B cell (primary cell): ENCODE data around the gene KCTD7. TPM values are rescaled to one million over a fixed set of nuclear protein-coding genes. Genes with fewer than 3 reads are reported as not detected.

Experiments
- ATAC-seq: fragments of 200-7000 bp; cut with Tn5 transposase; one replicate; pipeline ENCODE4 v1.10.0; 2021; ENCODE audit warnings: low read depth, mild to moderate bottlenecking, moderate number of reproducible peaks, moderate library complexity
- CTCF ChIA-PET: fragments of 350-600 bp; sonication (Branson Sonifier 250); formaldehyde crosslinking; loops from one replicate; lab custom pipeline; 2021; ENCODE audit warnings: antibody characterized with exemption, inconsistent platforms; lab: Charles Lee
- POLR2A ChIA-PET: fragments of 350-600 bp; sonication (Branson Sonifier 250); formaldehyde crosslinking; loops from one replicate; lab custom pipeline; 2021; ENCODE audit warnings: antibody characterized with exemption; lab: Charles Lee
- DNase-seq: peaks from one replicate; pipeline ENCODE4 v3.0.0; 2013
- H2AFZ ChIP-seq: 2 replicates; pipeline ENCODE4 v1.6.1; 2012; ENCODE audit warnings: mild to moderate bottlenecking, low read depth, low read length; ENCODE audit not compliant: insufficient read depth, poor library complexity, severe bottlenecking
- H3K27ac ChIP-seq, 2 donors: 1 replicate in 1 of 2; 2 replicates in 1 of 2; pipeline ENCODE4 v1.5.1; 2012 to 2013; ENCODE audit warnings: low read length in 2 of 2, mild to moderate bottlenecking in 2 of 2, moderate library complexity in 1 of 2
- H3K27me3 ChIP-seq, 4 experiments: fragments of 200-600 bp in 1 of 4; sonication (generic) in 1 of 4; replicated peaks in 1 of 4; 1 replicate in 2 of 4; 2 replicates in 2 of 4; pipeline versions ENCODE4 v1.6.1 to v1.7.0; 2013 to 2016; ENCODE audit warnings: low read length in 3 of 4, mild to moderate bottlenecking in 2 of 4, mixed read lengths in 1 of 4, moderate library complexity in 1 of 4; ENCODE audit not compliant: insufficient read depth in 4 of 4, control insufficient read depth in 3 of 4; ENCODE audit errors: control extremely low read depth in 1 of 4
- H3K36me3 ChIP-seq, 2 experiments: replicated peaks in 1 of 2; 1 replicate in 1 of 2; 2 replicates in 1 of 2; pipeline versions ENCODE4 v1.6.1 to v1.7.1; 2013; ENCODE audit warnings: low read length in 1 of 2; ENCODE audit not compliant: insufficient read depth in 2 of 2, control insufficient read depth in 1 of 2; ENCODE audit errors: control extremely low read depth in 1 of 2, extremely low read depth in 1 of 2
- H3K4me1 ChIP-seq, 2 donors: fragments of 200-600 bp in 1 of 2; sonication (generic) in 1 of 2; 1 replicate in 1 of 2; 2 replicates in 1 of 2; pipeline versions ENCODE4 v1.5.1 to v1.6.1; 2013 to 2017; ENCODE audit warnings: low read length in 2 of 2; ENCODE audit not compliant: control insufficient read depth in 2 of 2, insufficient read depth in 2 of 2
- H3K4me2 ChIP-seq: replicated peaks from 2 replicates; pipeline ENCODE3; 2012; ENCODE audit warnings: mild to moderate bottlenecking, low read depth, low read length; ENCODE audit not compliant: poor library complexity, severe bottlenecking
- H3K4me3 ChIP-seq, 5 experiments: fragments of 200-600 bp in 1 of 5; sonication (generic) in 1 of 5; 1 replicate in 3 of 5; 2 replicates in 2 of 5; pipeline versions ENCODE4 v1.5.1 to v1.7.0; 2011 to 2016; ENCODE audit warnings: low read length in 4 of 5, mild to moderate bottlenecking in 4 of 5, low read depth in 2 of 5, control low read depth in 1 of 5, moderate library complexity in 1 of 5; ENCODE audit not compliant: insufficient read depth in 1 of 5; ENCODE audit errors: control extremely low read depth in 1 of 5, extremely low read depth in 1 of 5
- H3K79me2 ChIP-seq: fragments of 200-600 bp; sonication (generic); one replicate; pipeline ENCODE4 v1.6.0; 2016; ENCODE audit warnings: low read length; ENCODE audit not compliant: control insufficient read depth, insufficient read depth
- H3K9ac ChIP-seq: fragments of 200-600 bp; sonication (generic); 2 replicates; pipeline ENCODE4 v1.6.1; 2017; ENCODE audit warnings: mild to moderate bottlenecking, low read length, moderate library complexity
- H3K9me3 ChIP-seq, 3 donors: one replicate each; pipeline versions ENCODE4 v1.6.1 to v1.7.1; 2013; ENCODE audit warnings: low read length in 2 of 3; ENCODE audit not compliant: control insufficient read depth in 2 of 3, insufficient read depth in 1 of 3; ENCODE audit errors: control extremely low read depth in 1 of 3
- H4K20me1 ChIP-seq: 2 replicates; pipeline ENCODE4 v1.6.0; 2012; ENCODE audit warnings: mild to moderate bottlenecking, low read length; ENCODE audit not compliant: insufficient read depth, control insufficient read depth, poor library complexity, severe bottlenecking
- H3K27ac Mint-ChIP-seq: one replicate; pipeline ENCODE4 v1.8.0; 2021; ENCODE audit warnings: mixed read lengths
- H3K27me3 Mint-ChIP-seq: one replicate; pipeline ENCODE4 v1.8.0; 2021; ENCODE audit warnings: mixed read lengths
- H3K4me1 Mint-ChIP-seq: one replicate; pipeline ENCODE4 v1.8.0; 2021; ENCODE audit warnings: mixed read lengths
- H3K4me3 Mint-ChIP-seq: one replicate; pipeline ENCODE4 v1.8.0; 2021; ENCODE audit warnings: mixed read lengths
- H3K9me3 Mint-ChIP-seq: one replicate; pipeline ENCODE4 v1.8.0; 2022; ENCODE audit warnings: mixed read lengths; ENCODE audit not compliant: insufficient read depth
- CTCF ChIP-seq: fragments of 200-600 bp; IDR thresholded peaks from one replicate; pipeline ENCODE4 v1.8.0; 2022; ENCODE audit warnings: antibody characterized with exemption, mild to moderate bottlenecking
- EZH2 ChIP-seq: IDR thresholded peaks from 2 replicates; pipeline ENCODE4 v1.6.1; 2012; ENCODE audit warnings: borderline replicate concordance, low read depth, mild to moderate bottlenecking, moderate library complexity, low read length; ENCODE audit not compliant: insufficient read depth, poor library complexity, severe bottlenecking
- WGBS: methylation state at CpG from one replicate; pipeline ENCODE4 v1.1.5; 2013; ENCODE audit warnings: missing lambda C conversion rate; ENCODE audit not compliant: insufficient coverage; 5-methylcytosine and 5-hydroxymethylcytosine counted together
- intact Hi-C: fragments of 100-400 bp; cut with micrococcal nuclease; formaldehyde crosslinking; loops from one replicate; pipeline ENCODE4 v1.10.0; 2022
- polyA plus RNA-seq: library from polyadenylated mRNA; depleted of rRNA; stranded (reverse); fragments of >200 nt; gene quantifications from 2 replicates; pipeline ENCODE4 v1.2.3, GENCODE V29; 2012
- total RNA-seq, 2 donors: library from RNA; stranded (reverse); fragments of 120-200 nt in 1 of 2; gene quantifications; 1 replicate in 1 of 2; 2 replicates in 1 of 2; pipeline versions ENCODE4 v1.2.3 to v1.2.4, GENCODE V29; 2013 to 2022

Gene KCTD7
- total and polyA plus RNA-seq, 2 donors (not counting 1 experiment from before 2014, with no cell fraction given) = 44.4 to 48.2 TPM

- H3K9me3 ChIP-seq = no peaks in the 10 kb centered on the region
- ChIA-PET POLR2A (interaction anchor here (0.6 to 0.9 kb wide), 4 partner anchors 110 to 217 kb away, joined by 3 to 4 read pairs (median 4); no protein-coding TSS in a partner anchor), CTCF (no interaction called here)
- H4K20me1 ChIP-seq = peaks cover 9% of the 10 kb centered on the region
- peak overlapping the region; percentile 96 for H3K4me2 ChIP-seq
- DNase-seq = no peak
- H3K4me3 ChIP-seq = peak overlapping the region; percentile 82 to 97 (median 88)
- intact Hi-C loops = loop anchor here (1.0 to 2.0 kb wide), 7 partner anchors 26 to 367 kb away; partner anchors contain the start of genes RABGEF1, SBDS and TMEM248
- peak overlapping the region; percentile 98 for H3K9ac ChIP-seq
- TF ChIP-seq CTCF = no peak
- TF ChIP-seq EZH2 = no peak
- WGBS = 1% methylated on average over 18 of the region's 18 CpGs
- Mint-ChIP-seq H3K27ac (peak overlapping the region; percentile 95), H3K4me1 (peaks cover 46% of the 10 kb centered on the region), H3K4me3 (peak overlapping the region; percentile 96), H3K27me3 (no peaks in the 10 kb centered on the region), H3K9me3 (no peaks in the 10 kb centered on the region)
- H3K27ac ChIP-seq = peak overlapping the region; percentile 88 to 89
- H3K79me2 ChIP-seq = peaks cover 13% of the 10 kb centered on the region
- ATAC-seq = no peak
- peaks cover 42 to 44% of the 10 kb centered on the region in 2 donors for H3K4me1 ChIP-seq
- peak overlapping the region; percentile 83 for H2AFZ ChIP-seq
- no peaks in the 10 kb centered on the region for H3K27me3 ChIP-seq
- H3K36me3 ChIP-seq = no peaks in the 10 kb centered on the region
Observed at GRCh38 chr7:66627881-66628360, 760 bp upstream of the KCTD7 start.
